ENCODE results near the gene FPGS. TPM values are rescaled to one million over a fixed set of nuclear protein-coding genes. Genes with fewer than 3 reads are reported as not detected.
"Not testable (repeated sequence)": the region's sequence is repeated elsewhere in the genome, so short reads cannot be mapped to it uniquely, and the experiment has no call there.

Gene FPGS
- total RNA-seq, 1 donor from 2014 or later = 104 TPM

DNA sequence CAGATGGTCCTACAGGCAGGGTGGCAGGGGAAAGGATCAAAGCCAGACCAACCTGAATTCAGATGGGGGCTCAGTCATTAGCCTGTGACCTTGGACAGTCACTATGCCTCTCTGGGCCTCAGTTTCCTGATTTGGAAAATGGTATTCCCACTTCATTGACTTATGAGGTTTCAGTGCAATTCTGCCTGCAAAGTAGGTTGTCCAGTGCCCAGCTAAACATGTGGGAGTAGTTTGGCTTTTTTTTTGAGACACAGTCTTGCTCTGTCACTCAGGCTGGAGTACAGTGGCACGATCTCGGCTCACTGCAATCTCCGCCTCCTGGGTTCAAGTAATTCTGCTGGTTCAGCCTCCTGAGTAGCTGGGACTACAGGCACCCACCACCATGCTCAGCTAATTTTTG, 33.9 kb downstream of the FPGS start:
- not testable (repeated sequence) for DNase-seq (ENCODE audit: low read depth, low spot score)

DNA sequence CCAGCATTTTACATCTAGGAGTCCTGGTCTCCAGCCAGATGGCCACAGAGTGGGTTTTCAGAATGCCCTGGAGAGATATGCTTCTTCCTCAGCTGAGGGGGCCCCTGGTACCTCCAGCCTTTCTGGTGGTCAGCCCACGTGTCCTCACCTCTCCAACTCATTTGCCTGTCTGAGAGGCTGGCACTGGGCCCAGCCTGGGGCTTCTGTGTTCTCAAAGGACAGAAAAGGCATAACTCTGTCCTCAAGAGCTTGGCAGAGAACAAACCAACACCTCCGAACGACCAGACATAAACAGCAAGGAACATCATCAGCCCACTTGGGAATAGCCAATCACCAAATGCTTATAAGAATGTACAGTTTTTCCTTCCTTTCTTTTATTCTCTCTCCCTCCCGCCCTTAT, 34.7 kb downstream of the FPGS start:
- DNase-seq (ENCODE audit: low read depth, low spot score) = no peak

DNA sequence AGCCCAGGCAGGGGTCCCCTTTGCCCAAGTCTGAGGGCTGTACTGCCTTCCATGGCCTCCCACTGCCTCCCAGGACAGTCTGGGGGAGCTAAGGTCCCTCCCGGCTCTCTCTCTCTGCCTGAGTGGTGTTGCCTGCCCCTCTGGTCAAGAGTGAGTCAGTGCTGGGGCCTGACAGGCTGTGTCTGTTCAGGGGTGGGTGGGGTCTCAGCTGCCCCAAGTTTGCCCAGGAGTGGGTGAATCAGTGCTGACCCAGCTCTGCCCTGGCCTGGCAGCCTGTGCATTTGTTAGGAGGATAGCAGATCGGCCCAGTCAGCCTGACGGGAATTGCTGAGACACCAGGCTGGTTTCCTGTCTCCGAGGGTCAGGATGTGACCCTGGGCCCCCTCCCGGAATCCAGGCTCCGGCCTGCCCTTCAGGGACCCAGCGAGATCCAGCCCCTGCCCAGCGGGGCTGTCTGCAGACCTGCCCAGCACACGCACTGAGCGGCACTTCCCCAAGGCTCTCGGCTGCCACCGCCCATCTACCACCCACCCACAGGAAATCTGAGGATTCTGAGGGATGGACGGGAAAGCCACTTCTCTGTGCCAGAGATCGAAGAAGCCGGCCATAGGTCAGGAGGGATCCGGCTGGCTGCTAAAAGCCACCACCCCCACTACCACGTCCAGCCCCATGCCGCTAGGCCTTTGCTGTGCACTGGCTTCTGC, 35.8 kb downstream of the FPGS start:
- DNase-seq (ENCODE audit: low read depth, low spot score) = peak; percentile 97

DNA sequence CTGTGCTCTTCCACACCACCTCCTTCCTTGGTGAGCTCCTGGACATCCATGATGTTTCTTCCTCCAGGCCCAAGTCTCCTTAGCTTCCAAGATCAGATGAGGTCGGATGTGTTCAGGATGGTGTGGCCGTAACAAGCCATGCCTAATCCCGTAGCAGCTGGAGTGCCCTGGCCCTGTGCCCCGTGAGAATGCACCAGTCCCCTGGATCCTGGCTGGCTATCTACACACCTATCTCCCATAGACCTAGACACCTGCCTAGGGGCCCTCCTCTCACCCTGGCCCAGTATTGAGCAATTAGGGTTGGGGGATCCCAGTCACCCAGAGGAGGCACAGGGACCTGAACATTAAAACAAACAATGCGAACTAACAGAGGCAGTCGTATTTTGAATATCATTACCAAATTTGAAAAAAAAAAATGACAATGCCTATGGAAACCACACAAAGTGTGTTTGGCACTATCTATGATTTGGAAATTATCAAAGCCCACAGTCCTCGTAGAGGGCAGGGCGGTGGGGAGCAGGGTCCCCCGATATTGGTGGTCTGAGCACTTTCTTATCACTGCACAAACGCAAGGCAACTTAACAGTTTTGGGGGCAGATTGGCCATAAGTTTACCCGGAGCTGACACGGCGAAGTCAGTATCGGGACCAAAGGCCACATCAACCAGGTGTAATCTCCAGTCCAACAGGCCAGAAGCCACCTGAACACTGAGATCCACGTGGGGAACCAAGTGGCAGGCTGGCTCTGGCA, 38.6 kb downstream of the FPGS start:
- no peak for DNase-seq (ENCODE audit: low read depth, low spot score)

DNA sequence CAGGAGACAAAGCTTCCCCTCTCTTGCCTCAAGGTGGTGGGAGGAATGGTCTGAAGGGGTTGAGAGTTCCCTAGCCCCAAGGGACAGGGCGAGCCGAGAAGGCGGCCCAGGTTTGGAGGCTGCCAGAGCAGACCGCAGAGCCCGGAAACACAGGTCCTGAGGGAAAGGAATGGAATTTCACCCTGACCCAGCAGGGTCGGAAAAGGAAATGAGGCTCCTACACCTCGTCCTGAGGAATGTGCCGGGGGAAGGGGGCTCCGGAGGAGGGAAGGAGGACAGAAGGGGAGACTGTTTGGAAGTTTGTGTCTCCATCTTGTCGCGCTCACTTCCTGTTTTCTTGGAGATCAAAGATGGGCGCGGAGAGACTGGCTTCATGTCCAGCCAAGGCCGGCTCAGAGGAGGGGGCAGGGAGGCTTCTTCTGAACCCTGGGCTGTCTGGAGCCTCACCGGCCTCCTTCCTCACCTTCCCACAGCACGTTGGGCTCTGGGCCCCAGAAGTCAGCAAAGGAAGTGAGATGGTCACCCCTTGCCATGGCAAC, 42.2 kb downstream of the FPGS start:
- DNase-seq (ENCODE audit: low read depth, low spot score) = peak; percentile 80

DNA sequence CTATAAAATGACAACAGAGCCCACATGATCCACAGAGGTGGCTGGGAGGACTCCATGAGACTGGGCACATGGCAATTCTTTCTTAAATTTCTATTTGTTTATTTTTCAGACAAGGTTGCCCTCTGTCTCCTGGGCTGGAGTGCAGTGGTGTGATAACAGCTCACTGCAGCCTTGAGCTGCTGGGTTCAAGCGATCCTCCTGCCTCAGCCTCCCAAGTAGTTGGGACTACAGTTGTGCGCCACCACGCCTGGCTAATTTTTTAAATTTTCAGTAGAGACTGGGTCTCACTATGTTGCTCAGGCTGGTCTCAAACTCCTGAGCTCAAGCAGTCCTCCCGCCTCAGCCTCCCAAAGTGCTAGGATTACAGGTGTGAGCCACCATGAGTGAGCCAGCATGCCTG, 42.9 kb downstream of the FPGS start:
- not testable (repeated sequence) for DNase-seq (ENCODE audit: low read depth, low spot score)

DNA sequence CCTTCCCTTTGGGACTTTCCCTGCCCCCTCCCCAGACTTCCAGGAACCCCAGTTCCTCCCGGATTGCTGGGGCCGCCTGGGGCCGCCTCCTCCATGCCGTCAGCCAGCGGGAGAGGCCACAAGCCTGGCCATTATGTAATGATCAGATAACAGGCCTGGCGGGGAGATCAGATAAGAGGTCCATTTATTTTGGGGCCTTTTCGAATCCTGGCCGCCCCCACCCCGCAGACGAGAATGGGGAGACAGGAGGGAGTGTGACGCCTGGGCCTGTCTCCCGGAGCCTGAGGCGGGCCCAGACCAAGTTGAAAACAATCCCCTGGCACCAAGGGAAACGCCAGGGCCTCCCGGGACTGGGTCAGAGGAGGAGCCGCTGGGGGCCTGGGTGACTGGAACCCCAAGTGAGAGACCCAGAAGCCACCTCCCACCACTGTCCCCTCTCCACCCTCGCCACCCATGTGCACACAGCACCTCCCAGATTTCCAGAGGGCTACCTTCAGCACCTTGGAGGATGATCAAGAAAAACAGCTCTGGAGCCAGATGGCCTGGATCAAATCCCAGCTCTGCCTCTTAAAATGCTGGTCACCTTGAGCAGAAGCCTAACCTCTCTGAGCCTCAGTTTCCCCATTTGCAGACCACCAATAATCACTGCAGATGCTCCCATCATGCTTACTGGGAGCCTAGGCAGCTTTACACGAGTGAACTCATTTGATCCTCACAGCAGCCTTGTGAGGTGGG, 43.9 kb downstream of the FPGS start:
- DNase-seq (ENCODE audit: low read depth, low spot score) = no peak

DNA sequence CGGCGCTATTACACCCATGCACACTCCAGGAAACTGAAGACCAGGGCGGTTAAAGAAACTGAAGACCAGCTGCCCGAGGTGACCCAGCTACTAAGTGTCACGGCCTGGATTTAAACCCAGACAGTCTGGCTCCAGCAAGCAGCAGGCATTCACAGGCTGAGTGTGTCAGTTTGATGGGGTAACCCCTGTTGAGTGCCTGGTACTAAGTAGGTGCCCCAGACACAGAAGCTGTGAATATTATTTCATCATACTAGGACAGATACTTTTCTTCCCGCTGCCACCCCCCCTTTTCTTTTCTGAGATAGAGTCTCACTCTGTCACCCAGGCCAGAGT, 44.5 kb downstream of the FPGS start:
- DNase-seq (ENCODE audit: low read depth, low spot score) = no peak

DNA sequence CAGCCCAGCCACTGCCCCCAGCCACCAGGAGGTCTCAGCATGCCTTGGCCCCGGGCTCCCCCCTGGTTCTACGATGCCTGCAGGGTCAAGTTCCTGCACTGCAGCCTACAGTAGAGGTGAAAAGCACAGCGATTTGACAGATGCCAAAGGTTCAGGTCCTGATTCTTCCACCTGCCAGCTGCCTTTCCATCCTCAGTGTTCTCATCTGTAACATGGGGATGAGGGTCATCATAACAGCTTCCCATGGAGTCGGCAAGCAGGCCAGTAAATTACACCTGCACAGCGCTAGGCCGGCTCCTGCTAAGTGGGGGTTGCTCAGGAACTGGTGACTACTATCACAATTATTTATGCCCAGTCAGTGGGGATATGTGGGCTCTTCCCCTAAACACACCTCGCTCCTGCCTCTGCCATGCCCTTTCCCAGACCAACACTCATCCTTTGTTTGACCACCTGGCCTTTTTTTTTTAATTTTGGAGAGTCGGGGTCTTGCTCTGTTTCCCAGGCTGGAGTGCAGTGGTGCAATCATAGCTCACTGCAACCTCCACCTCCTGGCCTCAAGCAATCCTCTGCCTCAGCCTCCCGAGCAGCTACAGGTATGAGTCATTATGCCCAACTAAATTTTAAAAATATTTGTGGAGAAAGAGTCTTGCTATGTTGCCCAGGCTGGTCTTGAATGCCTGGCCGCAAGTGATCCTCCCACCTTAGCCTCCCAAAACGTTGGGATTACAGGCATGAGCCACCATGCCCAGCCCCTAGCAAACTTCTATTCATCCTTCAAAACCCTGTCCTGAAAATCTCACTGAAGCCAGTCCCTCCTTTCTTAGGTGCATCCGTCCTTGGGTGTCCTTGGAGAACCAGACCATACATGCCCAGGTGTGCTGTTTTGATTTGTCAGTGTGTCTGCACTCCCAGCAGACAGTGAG, 45.4 kb downstream of the FPGS start:
- no peak for DNase-seq (ENCODE audit: low read depth, low spot score)

DNA sequence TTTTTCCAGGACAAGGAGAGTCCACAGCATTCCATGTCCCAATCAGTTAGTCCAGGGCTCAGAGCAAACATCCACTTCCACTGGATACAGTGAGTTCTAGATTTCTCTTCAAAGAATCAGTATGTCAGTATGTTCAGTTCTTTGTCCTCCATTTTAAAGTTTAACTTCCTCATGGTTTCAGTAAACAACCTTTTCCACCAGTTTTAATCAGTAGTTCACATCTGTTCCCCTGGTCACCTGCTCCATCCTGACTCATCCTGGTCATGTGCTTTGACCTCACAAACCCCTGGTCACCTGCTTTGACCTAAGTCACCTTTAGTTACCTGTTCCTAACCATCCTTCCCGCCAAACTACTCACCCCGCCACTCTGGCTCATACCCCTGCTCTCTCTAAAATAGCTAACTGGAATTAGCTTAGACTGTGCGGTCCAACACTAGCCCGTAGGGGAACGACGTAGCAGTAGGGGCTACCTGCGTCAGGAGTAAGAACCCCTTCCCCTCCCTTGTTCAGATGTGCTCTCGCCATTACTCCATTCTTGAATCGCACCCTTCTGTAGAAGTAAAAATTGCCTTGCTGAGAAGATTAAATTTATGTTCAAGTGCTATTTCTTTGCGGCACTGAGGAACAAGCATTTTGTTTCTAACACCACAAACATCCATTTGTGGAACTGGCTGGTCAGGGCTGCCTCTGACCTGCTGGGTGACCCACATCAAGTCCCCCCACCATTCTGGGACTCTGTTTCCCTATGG, 46.2 kb downstream of the FPGS start:
- DNase-seq (ENCODE audit: low read depth, low spot score) = no peak

DNA sequence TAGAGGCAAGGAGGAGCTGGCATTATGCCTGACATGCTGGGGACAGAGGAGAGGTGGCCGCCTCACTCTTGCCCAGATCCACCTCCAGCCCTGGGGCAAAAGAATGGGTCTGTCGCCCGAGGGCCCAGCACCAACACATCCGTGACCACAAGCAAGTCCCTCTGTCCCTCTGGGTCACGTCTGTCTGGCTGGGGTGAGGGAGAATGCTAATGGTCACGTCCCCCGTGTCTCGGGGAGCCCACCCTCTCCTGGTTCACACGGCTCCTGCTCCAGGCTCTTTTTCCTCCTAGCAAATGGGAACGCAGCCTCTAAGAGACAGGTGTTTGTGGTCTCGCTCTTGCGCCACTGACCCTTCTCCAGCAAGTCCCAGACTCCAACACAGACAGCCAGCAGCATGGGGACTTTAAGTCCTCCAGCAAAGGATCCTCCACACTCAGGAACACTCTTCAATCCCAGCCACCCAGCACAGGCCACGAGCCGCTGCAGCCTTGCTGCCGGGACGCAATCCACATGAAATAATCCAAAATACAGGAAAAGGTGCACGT, 47.7 kb downstream of the FPGS start:
- DNase-seq (ENCODE audit: low read depth, low spot score) = no peak

DNA sequence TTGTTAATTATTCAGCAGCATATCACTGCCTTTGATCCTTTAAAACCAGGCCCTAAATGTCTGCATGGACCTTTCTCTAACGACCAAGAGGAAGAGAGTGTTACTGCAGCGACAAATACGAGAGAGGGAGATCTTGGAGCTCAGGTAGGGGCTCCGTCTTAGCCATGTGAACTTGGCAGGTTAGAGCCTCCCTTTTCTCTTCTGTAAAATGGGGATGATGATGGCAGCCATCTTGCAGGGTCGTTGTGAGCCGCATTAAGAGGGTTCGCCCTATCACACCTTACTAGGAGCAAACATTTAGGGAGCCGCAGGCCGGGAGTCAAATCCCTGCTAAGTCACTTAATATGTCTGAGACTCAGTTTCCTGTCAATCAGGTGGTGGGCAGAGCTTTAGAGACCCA, 50.1 kb downstream of the FPGS start:
- no peak for DNase-seq (ENCODE audit: low read depth, low spot score)

DNA sequence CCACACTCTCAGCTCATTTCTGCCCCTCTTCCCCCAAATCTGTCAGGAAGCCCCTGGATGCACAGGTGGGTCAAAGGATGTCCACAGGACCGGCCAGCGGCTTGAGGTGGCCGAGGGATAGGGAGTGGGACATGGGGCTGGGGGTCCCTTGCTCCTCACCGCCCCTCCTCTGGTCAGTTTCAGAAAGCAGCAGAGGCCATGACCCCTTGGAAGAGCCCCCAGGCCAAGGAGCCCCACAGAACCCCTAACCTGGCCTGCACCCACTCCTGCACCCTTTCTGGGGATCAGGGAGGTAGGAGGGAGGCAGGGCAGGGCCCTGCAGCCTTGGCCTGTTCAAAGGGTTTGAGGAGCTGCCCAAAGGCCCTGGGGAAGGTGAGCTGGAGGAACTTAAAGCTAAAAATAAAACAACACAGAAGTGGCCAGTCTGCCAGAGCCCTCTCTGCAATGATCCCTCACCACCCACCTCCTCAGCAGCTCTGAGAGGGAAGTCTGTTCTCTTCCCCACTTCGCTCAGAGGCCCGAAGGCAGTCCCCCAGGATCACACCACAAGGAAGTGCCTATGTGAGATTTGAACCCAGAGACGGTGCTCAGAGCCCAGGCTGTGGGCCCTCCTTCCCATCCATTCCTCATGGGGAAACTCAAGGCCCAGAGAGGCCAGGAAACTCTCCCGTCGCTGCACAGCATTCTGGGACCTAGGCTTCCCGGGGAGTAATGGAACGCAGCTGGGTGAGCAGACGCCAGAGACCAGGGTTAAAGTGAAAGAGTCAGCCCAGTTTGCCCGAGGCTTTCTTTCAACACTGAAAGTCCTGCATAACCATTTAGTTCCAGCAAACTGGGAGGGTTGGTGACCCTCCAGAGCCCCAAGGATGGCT, 50.9 kb downstream of the FPGS start:
- DNase-seq (ENCODE audit: low read depth, low spot score) = no peak

DNA sequence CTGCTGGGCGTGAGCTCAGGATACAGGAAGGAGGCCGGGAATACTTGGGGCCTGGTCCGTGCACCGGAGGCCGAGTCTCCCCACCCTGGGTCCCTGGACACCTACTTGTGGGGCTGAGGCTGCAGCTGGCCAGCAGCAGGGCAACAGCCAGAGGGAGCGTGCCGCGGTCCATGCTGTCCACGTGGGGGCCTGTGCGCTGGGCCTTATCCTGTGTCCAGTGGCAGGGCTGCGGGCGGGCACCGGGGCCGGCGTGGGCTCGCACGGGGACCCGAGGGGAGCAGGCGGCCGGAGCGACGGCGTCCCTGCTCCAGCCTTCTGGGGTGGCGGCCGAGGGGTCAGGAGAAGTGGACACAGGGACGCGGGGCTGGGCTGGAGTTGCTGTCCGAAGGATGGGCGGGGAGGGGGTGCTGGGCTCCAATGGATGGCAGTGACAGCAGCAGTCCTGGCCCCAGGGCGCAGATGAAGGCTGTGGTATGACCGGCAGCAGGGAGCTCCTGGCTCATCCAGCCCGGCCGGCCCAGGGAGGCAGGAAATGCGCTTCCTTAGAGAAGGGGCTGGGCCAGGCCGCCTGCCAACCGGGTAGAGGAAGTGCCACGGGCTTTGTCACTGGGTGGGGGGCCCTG, 51.6 kb downstream of the FPGS start, which contains the start of gene ENG:
TSS of gene ENG (minus strand) at position 475 of the 623 bp plus-strand sequence. CDS start at position 172, 303 bp downstream.
- DNase-seq (ENCODE audit: low read depth, low spot score) = no peak

DNA sequence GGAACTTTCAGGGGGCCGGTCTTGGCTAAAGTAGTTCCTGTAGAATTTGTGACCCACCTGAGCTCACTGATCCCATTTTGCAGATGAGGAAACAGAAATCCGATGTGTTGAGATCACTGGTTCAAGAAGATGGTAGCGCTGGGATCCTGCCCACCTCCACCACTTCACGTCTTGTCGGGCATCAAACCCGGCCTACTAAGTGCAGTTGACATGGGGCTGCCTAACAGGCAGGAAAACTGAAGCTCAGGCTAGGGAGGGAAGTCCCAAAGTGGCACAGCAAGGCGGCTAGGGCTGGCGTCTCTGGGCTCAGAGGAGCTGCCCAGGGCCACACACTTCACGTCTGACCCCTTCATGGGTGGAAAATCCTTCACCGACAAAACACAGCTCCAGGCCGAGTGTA, 52.3 kb downstream of the FPGS start:
- no peak for DNase-seq (ENCODE audit: low read depth, low spot score)

DNA sequence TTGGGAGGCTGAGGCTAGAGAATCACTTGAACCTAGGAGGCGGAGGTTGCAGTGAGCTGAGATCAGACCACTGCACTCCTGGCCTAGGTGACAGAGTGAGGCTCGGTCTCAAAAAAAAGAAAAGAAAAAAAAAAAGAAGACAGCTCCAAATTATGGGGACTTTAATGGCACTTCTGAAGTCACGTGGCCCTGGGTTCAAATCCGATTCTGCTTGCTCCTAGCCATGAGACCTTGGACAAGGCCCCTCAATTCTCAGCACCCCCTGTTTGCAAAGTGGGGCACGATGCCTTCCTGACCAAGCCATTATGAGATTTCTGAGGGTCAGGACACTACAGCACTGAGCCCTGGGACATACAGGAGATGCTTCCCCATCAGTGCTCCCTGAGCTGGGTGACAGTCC, 52.8 kb downstream of the FPGS start:
- DNase-seq (ENCODE audit: low read depth, low spot score) = no peak

DNA sequence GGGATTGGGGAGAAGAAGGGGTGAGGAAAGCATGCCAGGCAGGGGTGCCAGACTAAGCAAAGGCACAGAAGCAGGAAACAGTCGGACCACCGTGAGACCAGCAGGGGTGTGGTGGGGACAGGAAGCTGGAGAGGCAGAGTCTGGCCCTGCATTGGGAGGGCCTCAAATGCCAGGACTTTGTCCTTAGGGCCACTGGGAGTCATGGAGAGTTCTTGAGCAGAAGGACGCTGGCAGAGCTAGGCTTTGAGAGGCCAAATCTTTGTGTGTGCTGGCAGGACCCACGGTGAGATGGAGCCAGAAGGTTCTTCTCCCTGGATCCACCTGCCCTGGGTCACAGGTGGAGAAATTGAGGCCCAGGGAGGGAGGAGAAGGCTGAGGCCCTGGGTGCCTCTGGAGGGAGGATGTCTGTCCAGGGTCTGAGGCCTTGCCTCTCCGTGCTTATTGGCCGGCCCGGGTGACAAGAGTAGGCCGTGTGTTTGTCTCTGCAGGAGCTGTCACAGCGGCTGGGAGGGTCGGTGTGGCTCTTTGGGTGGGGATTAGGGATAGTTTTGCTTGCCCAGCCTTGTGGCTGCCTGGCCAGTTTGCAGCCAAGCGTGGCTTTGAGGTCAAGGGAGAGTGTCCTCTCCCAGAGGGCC, 53.5 kb downstream of the FPGS start:
- DNase-seq (ENCODE audit: low read depth, low spot score) = no peak

DNA sequence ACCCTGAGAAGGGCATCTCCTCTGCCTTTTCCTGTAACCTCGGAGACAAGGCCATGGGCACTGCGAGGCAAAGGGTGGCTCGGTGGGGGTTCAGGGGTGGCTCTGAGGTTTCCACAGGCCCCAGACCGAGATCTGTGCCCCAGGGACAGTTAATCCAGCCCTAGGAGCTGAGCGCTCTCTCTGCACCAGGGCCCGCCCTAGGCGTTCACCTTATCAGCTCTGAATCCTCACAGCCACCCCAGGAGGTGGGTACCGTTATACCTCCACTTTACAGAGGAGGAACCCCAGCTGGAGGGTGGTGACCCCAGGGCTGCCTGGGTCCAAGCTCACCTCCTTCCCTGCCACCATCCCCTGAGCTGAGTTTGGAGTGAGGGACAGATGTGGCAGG, 54.0 kb downstream of the FPGS start:
- DNase-seq (ENCODE audit: low read depth, low spot score) = no peak
